Activated gamma-delta T cell treated with anti-CD3 and anti-CD28 coated beads, Interleukin-2, amount 50 U/mL, for 16 hours (primary cell): ENCODE results near the gene ASCL2.

Experiments used
- DNase-seq: peaks from one replicate; pipeline ENCODE4 v3.0.0-alpha.2; 2020; ENCODE audit warnings: low read depth

The ASCL2 gene

GRCh38 chr11:2234963-2235362 is 35.4 kb downstream of the ASCL2 start:
- no peak for DNase-seq

- no peak for DNase-seq
Measured at GRCh38 chr11:2233693-2234455, 36.5 kb downstream of the ASCL2 start.

DNA sequence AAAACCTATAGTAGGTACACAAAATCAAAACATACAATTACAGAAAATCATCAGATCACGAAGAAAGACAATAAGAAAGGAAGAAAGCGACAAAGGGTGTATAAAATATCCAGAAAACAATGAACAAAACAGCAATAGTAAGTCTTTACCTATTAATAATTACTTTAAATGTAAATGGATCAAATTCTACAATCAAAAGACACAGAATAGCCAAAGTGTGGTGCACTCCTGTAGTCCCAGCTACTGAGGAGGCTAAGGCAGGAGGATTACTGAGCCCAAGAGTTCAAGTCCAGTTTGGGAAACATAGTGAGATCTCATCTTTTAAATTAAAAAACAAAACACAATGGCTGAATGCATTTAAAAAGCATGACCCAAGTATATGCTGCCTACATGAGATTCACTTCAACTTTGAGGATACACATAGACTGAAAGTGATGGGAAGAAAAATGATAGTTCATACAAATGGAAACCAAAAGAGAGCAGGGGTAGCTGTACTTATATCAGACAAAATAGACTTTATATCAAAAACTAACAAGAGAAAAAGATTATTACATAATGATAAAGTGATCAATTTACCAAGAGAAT is 40.6 kb downstream of the ASCL2 start:
- no peak for DNase-seq

- DNase-seq: no peak
Measured at GRCh38 chr11:2224254-2224653, 46.1 kb downstream of the ASCL2 start.

DNA sequence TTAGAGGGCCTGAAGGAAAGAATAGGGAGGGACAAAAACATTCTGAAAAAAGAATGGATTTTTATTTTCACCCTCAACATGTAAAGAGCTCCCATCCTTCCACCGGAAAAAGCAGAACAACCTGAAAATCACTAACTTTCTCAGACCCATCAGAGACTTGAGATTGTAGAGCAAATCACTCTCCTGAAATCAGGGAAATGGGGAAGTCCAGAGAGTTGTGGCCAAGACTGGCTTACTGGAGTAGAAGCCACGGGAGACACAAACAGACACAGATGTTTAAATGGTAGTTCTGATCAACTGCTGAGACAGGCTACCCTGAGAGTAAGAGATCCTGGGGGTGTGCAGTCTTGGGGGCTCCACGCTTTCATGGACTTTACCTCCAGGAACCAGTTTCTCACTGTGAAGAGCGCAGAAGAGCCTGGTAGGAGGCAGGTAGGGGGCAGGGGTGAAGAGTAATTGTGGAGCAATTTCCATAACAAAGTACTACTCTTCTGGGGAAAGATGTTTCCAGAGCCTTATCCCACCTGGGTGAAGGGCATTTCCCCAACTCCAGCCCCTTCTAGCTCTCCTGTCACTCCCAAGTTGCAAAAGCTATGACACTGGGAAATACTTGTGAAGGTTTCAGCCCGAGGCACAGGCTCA is 47.1 kb downstream of the ASCL2 start:
- no peak for DNase-seq

GRCh38 chr11:2222451-2222850 is 47.9 kb downstream of the ASCL2 start:
- no peak for DNase-seq

DNA sequence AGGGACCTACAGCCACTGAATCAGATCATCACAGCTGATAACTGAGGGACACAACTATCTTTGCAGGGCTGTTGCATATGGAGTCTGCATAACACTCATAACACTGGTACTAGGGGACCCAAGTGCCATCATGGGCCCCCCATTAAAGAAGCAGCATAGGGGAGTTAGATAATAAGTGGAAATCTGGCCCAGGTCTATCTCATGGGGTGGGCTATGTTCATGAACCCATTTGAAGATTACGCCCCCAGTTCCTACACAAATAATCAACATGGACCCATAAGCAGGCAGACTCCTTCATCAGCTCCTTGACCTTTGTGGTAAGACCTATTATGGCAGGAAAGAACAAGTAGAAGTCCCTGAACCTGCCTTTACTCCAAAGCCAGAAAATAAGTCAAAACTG is 48.8 kb downstream of the ASCL2 start:
- no peak for DNase-seq

- DNase-seq: no peak
Measured at GRCh38 chr11:2221024-2221423, 49.4 kb downstream of the ASCL2 start.

DNA sequence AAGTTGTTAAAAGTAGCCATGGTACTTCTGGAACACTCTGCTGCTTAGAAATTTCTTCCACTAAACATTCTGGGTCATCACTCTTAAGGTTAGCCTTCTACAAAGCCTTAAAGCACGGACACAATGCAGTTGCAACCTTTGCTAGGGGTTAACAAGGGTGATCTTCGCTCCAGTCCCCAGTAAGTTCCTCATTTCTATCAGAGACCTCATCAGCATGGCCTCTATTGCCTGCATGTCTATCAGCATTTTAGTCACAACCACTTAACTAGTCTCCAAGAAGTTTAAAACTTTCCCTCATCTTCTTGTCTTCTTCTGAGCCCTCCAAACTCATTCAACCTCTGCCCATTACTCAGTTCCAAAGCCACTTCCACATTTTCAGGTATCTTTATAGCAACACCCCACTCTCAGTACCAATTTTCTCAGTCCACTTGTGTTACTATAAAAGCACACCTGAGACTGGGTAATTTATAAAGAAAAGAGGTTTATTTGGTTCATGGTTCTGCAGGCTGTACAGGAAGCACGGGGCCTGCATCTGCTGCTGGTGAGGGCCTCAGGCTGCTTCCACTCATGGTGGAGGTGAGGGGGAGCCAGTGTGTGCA is 50.1 kb downstream of the ASCL2 start:
- DNase-seq: no peak

DNA sequence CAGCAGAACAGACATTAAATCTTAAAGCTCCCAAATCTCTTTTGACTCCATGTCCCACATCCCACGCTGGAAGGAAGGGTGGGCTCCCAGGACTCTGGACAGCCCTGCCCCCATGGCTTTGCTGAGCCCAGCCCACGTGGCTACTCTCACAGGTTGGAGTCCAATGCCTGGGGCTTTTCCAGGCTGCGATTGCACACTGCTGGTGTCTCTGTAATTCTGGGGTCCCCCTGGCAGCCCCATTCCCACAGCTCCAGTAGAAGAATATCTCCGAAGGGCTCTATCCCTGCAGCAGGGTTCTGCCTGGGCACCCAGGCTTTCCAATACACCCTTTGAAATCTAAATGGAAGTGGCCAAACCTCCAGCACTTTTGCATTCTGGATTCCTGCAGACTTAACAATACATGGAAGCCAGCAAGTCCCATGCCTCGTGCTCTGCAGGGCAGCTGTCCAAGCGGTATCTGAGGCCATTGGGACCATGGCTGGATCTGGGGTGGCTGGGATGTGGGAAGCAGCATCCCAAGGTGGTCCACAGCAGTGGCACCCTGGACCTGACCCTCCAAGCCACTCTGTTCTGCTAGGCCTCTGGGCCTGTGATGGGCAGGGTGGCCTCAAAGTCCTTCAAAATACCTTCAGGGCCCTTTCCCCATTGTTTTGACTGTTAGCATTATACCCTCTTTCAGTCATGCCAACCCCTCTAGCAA is 50.9 kb downstream of the ASCL2 start:
- DNase-seq: no peak
